CD4-positive, alpha-beta T cell treated with Interleukin-21 for 1 hour (primary cell): ENCODE results near the gene GRK5.

Experiments
- DNase-seq: peaks from one replicate; pipeline ENCODE4 v3.0.0-alpha.2; 2020

The GRK5 gene

GRCh38 chr10:119368581-119368980 lies 161.2 kb downstream of the GRK5 start:
- DNase-seq = no peak

- DNase-seq = no peak
These were observed 161.9 kb downstream of the GRK5 start for GRCh38 chr10:119368991-119369869.

- no peak for DNase-seq
These were observed 162.9 kb downstream of the GRK5 start for GRCh38 chr10:119370111-119370741.

GRCh38 chr10:119370972-119371703 lies 163.8 kb downstream of the GRK5 start:
- DNase-seq = no peak

- no peak for DNase-seq
These were observed 164.6 kb downstream of the GRK5 start for GRCh38 chr10:119371704-119372663.

- no peak for DNase-seq
These were observed 166.1 kb downstream of the GRK5 start for GRCh38 chr10:119373294-119374102.

- no peak for DNase-seq
These were observed 166.9 kb downstream of the GRK5 start for GRCh38 chr10:119374236-119374635.

- no peak for DNase-seq
These were observed 168.4 kb downstream of the GRK5 start for GRCh38 chr10:119375574-119376272.

GRCh38 chr10:119377451-119377957 lies 170.1 kb downstream of the GRK5 start:
- DNase-seq = no peak

GRCh38 chr10:119377958-119378736 lies 170.8 kb downstream of the GRK5 start:
- no peak for DNase-seq

GRCh38 chr10:119378737-119379067 lies 171.3 kb downstream of the GRK5 start:
- DNase-seq = no peak

GRCh38 chr10:119379466-119380071 lies 172.2 kb downstream of the GRK5 start:
- no peak for DNase-seq

GRCh38 chr10:119383174-119383856 lies 175.9 kb downstream of the GRK5 start:
- DNase-seq = no peak

GRCh38 chr10:119384127-119384526 lies 176.8 kb downstream of the GRK5 start:
- no peak for DNase-seq

- no peak for DNase-seq
These were observed 179.3 kb downstream of the GRK5 start for GRCh38 chr10:119386666-119387065.

GRCh38 chr10:119388849-119389345 lies 181.5 kb downstream of the GRK5 start:
- no peak for DNase-seq

- no peak for DNase-seq
These were observed 184.3 kb downstream of the GRK5 start for GRCh38 chr10:119391440-119392251.

GRCh38 chr10:119393019-119393418 lies 185.6 kb downstream of the GRK5 start:
- DNase-seq = no peak
